Measurements from ENCODE around the gene SUCLG2.
A peak's percentile ranks its signal among the peaks of the same experiment; 100 is the strongest.

Gene SUCLG2

DNA sequence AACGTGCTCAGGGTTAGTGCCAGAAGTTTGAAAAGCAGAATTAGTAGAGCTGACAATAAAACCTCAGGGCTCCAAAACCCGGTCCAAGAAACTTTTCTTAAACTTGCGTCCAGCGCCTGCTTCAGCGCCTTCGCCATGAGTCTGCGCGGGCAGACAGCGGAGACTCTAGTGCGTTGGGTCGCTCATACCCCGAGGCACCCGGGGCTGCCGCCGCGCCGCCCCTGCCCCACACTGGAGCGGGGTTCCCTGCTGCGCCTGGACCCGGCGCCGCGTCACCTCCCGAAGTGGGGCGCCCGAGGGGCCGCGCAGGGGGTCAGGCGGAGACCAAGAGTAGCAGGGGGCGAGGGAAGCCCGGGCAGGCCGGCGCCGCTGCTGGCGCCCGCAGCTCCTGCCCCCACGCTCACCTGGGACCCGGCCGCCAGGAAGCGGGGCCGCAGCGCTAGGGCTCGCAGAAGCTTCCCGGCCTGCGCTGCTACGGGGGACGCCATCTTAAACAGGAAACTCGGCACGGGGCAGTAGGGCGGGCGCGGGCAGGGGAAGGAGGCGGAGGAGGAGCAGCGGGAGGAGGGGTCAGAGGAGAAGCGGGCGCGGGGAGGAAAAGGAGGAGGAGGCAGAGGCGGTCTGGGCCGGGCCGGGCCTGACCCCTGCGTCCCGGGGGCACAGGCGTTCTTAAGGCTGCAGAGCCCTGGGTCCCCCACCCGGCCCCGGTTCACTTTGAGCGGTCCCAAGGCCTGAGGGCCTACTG lies at the start of gene SUCLG2:
TSS of gene SUCLG2 (minus strand) at position 514 of the 745 bp plus-strand sequence. CDS start at position 488, 26 bp downstream.
- peak; percentile 78 for DNase-seq (ENCODE audit: low read depth)

- DNase-seq (ENCODE audit: low read depth) = no peak
Observed at GRCh38 chr3:67700596-67700995, 46.2 kb upstream of the SUCLG2 start.

GRCh38 chr3:67699882-67700281 lies 45.5 kb upstream of the SUCLG2 start:
- no peak for DNase-seq (ENCODE audit: low read depth)

DNA sequence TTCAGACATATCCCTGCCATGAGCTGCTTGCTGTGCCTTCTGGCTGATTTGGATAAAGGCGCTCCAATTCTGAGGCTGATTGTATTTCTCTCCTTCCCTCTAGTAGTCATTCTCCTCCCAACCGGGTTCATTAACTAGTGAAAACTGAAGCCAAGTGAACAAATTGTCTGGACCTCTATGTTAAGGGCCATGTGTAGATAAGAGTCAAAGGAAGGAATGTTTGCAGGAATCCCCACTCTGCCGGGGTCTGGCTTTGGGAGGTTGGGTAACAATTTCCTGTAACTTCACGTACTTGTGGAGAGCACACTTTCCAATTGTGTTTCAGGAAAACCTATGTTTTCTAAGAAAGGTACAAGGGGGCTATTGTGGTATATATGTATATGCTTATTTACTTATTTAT lies 38.2 kb upstream of the SUCLG2 start:
- DNase-seq (ENCODE audit: low read depth) = no peak

DNA sequence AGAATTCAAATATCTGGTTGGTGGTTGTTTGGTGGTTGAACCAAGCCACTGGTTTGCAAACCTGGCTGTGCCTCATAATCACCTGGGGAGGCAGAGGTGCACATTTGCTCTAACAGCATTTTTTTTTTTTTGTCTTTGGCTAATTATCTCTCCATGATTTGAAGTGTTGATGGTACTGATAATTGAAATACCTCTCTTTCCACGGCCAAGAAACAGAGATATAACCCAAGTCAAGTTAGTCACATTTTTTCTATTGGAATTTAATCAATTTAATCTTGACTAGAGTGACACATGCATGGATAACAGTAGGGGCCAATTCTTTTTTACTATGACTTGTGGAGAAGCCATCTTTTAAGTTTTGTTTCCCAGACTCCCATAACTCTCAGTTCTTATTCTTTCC lies 37.5 kb upstream of the SUCLG2 start:
- no peak for DNase-seq (ENCODE audit: low read depth)

- DNase-seq (ENCODE audit: low read depth) = no peak
Observed at GRCh38 chr3:67691207-67691606, 36.8 kb upstream of the SUCLG2 start.

DNA sequence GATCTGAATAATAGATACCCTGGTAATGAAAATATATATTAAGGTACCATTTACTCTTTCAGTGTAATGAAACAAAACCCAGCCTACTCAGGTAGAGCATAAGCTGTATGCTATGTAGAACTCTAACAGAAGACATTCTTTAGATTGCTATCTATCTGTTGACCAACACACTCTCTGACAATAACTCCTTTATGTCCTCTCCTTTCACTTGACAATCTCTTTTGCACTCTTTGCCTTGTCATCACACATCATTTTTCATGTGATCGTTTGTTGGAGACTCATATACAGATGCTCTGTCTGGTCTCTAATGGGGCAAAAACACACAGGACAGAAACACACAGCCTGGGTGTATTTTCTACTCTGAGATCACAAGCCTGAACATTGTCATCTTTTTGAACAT lies 35.4 kb upstream of the SUCLG2 start:
- DNase-seq (ENCODE audit: low read depth) = no peak

- DNase-seq (ENCODE audit: low read depth) = no peak
Observed at GRCh38 chr3:67688231-67688630, 33.8 kb upstream of the SUCLG2 start.

DNA sequence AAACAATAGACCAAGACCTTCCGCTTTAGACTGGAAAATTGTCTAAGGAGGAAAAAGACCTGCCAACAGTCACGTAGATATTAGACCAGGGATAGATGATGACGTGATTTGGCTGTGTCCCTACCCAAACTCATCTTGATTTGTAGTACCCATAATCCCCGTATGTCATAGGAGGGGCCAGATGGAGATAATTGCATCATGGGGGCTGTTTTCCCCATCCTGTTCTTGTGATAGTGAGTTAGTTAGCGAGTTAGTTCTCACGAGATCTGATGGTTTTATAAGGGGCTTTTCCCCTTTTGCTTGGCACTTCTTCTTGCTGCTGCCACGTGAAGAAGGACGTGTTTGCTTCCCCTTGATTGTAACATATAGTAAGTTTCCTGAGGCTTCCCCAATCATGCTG lies 31.7 kb upstream of the SUCLG2 start:
- no peak for DNase-seq (ENCODE audit: low read depth)

DNA sequence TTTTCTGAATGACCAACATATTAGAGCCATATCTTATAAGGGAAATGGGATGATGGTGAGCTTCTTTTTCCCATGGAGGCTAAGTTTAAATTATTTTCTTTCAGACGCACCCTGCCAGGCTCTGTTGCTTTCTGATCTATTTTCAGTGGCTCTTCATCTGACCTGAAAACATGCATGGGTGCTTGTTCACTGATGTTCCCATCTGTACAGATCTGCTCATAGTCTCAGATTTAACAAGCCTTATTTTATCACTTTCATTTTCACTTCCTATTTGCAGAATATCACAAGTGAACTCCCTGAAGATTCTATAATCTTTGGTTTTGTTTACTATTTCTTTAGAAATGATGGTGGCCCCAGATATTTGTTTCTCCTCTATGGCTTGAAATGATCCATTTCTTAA lies 31.1 kb upstream of the SUCLG2 start:
- DNase-seq (ENCODE audit: low read depth) = no peak

- DNase-seq (ENCODE audit: low read depth) = no peak
Observed at GRCh38 chr3:67684211-67684610, 29.8 kb upstream of the SUCLG2 start.

DNA sequence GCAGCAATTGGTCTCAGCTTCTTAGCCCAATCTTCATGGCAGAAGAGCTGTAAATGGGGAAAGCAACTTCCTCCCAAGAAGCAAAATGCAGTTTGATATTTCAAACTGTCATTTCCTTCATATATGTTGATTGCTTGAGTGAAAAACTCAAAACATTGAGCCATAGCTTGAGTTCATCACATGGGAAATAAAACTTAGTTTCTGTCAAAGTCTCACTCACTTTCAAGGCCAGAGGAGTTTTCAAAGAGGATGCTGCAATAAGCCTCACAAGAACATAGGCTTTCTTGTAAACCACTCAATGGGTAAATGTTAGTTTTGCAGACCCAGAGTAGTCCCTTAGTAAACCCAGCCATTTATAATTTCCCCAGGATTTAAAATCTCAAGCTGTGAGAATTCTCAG lies 29.1 kb upstream of the SUCLG2 start:
- DNase-seq (ENCODE audit: low read depth) = no peak

DNA sequence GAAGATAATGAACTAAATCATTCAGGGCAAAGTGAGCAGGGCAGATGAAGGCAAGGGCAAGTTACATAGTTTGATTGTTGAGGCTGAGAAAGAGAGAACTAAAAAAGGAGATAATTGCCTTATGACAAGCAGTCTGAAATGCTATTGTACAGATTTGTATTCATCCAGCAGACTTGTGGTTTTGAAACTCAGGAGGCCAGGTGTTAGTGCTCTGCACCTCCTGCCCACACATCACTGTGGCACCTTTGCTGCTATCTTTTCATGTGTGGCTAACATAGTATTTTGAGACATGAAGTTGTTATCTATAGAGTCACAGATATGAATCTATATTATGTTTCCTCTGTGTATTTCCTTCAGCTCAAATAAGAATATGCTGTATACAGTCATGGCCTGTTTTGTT lies 24.3 kb upstream of the SUCLG2 start:
- no peak for DNase-seq (ENCODE audit: low read depth)

DNA sequence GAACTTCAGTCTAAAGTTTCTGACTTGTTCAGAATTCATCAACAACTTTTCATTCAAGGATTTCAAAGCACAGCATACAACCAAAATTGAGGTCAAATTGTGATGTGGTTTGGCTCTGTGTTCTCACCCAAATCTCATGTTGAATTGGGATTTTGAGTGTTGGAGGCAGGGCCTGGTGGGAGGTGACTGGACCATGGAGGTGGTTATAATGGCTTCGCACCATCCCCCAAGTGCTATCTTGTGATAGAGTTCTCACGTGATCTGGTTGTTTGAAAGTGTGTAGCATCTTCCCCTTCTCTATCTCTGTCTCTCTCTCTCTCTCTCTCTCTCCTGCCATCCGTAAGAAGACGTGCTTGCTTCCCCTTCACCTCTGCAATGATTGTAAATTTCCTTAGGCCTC lies 19.6 kb upstream of the SUCLG2 start:
- DNase-seq (ENCODE audit: low read depth) = no peak

DNA sequence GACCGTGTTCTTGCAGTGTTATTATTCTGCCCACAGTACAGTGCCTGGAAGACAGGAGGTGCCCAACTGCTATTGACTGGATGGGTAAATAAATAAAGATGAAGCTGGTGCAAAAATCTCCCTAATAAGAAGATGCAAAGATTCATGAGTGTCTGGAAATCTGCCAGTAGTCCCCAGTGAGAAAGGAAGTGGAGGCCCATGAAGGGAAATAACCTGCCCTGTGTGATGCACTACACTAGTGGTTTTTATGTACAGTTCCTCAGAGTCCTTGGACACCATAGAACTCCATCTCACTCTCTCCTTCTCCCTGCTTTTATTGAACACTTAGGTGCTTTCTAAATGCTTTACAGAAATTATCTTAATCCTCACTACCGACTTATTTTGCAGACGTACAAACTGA lies 8.3 kb upstream of the SUCLG2 start:
- DNase-seq (ENCODE audit: low read depth) = no peak

- no peak for DNase-seq (ENCODE audit: low read depth)
Observed at GRCh38 chr3:67661089-67661488, 6.7 kb upstream of the SUCLG2 start.

- no peak for DNase-seq (ENCODE audit: low read depth)
Observed at GRCh38 chr3:67657192-67657591, 2.8 kb upstream of the SUCLG2 start.

GRCh38 chr3:67656614-67657013 lies 2.2 kb upstream of the SUCLG2 start:
- DNase-seq (ENCODE audit: low read depth) = no peak

- peak; percentile 39 for DNase-seq (ENCODE audit: low read depth)
Observed at GRCh38 chr3:67655364-67656121, 1.1 kb upstream of the SUCLG2 start.

- DNase-seq (ENCODE audit: low read depth) = no peak
Observed at GRCh38 chr3:67654844-67655177, 399 bp upstream of the SUCLG2 start.

DNA sequence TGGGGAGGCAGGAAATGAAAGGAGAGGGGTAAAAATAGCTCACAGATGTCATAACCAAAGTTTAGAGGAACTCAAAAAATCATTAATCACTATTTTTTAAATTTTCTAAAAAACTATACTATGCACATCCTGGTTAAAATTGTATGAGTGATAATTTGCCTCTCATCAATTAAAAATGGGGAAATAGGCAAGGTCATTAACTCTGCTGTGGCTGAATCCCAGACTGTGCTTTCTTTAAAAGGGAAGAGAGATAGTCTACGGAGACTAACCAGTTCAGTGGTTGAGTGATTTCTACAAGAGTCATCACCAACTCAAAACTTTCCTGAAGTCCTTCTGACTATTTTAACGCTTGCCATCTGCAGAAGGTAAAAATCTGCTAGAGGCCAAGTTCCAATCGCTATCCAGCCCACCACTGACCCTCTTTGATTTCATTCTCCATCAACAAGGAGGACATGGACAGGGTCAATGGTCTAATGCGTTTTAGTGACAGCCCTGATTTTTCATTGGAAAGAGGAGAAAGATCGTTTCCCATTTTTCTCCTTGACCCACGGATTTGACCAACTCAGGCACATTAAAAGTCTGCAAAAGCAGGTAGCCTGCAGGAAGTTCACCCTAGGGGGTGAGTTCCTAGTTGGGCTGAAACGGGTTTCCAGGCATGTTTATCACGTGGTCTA lies 850 bp downstream of the SUCLG2 start:
- no peak for DNase-seq (ENCODE audit: low read depth)

DNA sequence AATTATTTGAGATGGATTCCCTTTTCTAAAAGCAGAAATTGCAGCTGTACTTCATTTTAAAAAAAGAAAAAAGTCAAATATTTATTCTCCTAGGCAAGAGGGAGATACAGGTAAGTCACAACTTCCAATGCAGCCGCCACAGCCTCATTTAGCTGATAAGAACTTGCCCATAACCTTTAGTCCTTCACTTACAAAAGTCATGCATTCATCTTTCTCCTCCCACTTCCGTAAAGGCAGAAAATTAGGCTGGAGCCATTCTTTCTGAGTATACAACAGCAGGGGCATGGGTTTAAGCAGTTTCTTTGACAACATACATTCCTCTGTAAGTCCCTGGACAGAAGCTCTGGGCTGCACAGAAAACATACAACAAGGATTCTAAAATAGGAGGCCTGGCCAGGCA lies 4.3 kb downstream of the SUCLG2 start:
- DNase-seq (ENCODE audit: low read depth) = no peak

DNA sequence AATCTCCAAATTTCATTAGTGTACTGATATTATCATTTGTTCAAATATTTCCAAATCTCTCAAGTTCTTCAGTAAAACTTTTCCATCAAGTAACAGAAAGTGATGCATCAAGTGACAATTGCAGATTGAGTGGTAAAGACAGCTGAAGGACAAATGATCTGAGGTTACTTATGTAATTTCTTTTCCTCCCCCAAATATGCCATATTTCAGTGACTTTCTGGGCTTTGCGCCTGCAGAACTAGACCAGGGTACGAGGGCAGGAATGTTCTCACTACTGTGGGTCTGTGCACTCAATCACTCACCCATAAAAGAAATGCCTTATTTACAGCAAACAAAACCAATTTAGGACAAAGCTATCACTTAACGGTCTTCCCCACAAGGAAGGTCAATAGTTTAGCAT lies 4.7 kb downstream of the SUCLG2 start:
- DNase-seq (ENCODE audit: low read depth) = no peak

Data from stimulated activated CD4-positive, alpha-beta T cell treated with anti-CD3 and anti-CD28 coated beads, Interleukin-2, amount 100 ng/mL, for 4 hours (primary cell).